GM18873 (cell line): Measurements from ENCODE around the gene PTPRM.
"Not testable (repeated sequence)": the region's sequence is repeated elsewhere in the genome, so short reads cannot be mapped to it uniquely, and the experiment has no call there.

Experiments used
- ATAC-seq: cut with Tn5 transposase; IDR thresholded peaks from one replicate; pipeline ENCODE4 v1.9.1; 2021; ENCODE audit warnings: mild to moderate bottlenecking, moderate library complexity, moderate number of reproducible peaks; ENCODE audit not compliant: unreplicated experiment, low FRiP score

Gene PTPRM

GRCh38 chr18:8424481-8424880 is 857.4 kb downstream of the PTPRM start:
- no peak for ATAC-seq

GRCh38 chr18:8424917-8425725 is 858.0 kb downstream of the PTPRM start:
- ATAC-seq, result no peak

- ATAC-seq, result no peak
These were observed 859.3 kb downstream of the PTPRM start for GRCh38 chr18:8426401-8426800.

- ATAC-seq, result no peak
These were observed 860.2 kb downstream of the PTPRM start for GRCh38 chr18:8427339-8427738.

GRCh38 chr18:8428951-8429350 is 861.8 kb downstream of the PTPRM start:
- ATAC-seq, result no peak

- ATAC-seq, result no peak
These were observed 863.9 kb downstream of the PTPRM start for GRCh38 chr18:8431036-8431435.

- no peak for ATAC-seq
These were observed 866.2 kb downstream of the PTPRM start for GRCh38 chr18:8433323-8433722.

- no peak for ATAC-seq
These were observed 866.7 kb downstream of the PTPRM start for GRCh38 chr18:8433771-8434170.

GRCh38 chr18:8435376-8435775 is 868.3 kb downstream of the PTPRM start:
- no peak for ATAC-seq

- ATAC-seq, result no peak
These were observed 871.9 kb downstream of the PTPRM start for GRCh38 chr18:8439055-8439454.

GRCh38 chr18:8443505-8443904 is 876.4 kb downstream of the PTPRM start:
- ATAC-seq, result no peak

GRCh38 chr18:8446936-8447335 is 879.8 kb downstream of the PTPRM start:
- not testable (repeated sequence) for ATAC-seq

- no peak for ATAC-seq
These were observed 881.0 kb downstream of the PTPRM start for GRCh38 chr18:8448130-8448529.

GRCh38 chr18:8450013-8450412 is 882.9 kb downstream of the PTPRM start:
- ATAC-seq, result no peak

- ATAC-seq, result no peak
These were observed 884.0 kb downstream of the PTPRM start for GRCh38 chr18:8450898-8451665.

- no peak for ATAC-seq
These were observed 886.4 kb downstream of the PTPRM start for GRCh38 chr18:8453528-8453927.

GRCh38 chr18:8454136-8454535 is 887.0 kb downstream of the PTPRM start:
- ATAC-seq, result no peak

- ATAC-seq, result no peak
These were observed 888.8 kb downstream of the PTPRM start for GRCh38 chr18:8455661-8456614.
